Fibroblast of lung (primary cell): Measurements from ENCODE around the gene SAMD8. TPM values are rescaled to one million over a fixed set of nuclear protein-coding genes. Genes with fewer than 3 reads are reported as not detected.

ENCODE experiments used
- DNase-seq, 2 donors: peaks; one replicate each; pipeline versions ENCODE4 v3.0.0 to v3.0.0-alpha.2; 2010; ENCODE audit warnings: low read depth in 2 of 2
- H2AFZ ChIP-seq: 2 replicates; pipeline ENCODE4 v1.5.1; 2012; ENCODE audit warnings: low read length, control low read depth, inconsistent platforms
- H3K27ac ChIP-seq: 2 replicates; pipeline ENCODE4 v1.5.1; 2011; ENCODE audit warnings: low read length, control low read depth; ENCODE audit not compliant: insufficient read depth
- H3K27me3 ChIP-seq: 2 replicates; pipeline ENCODE4 v1.5.1; 2011; ENCODE audit warnings: mild to moderate bottlenecking, low read length; ENCODE audit not compliant: control insufficient read depth, insufficient read depth
- H3K36me3 ChIP-seq: 2 replicates; pipeline ENCODE4 v1.5.1; 2011; ENCODE audit warnings: low read length; ENCODE audit not compliant: control insufficient read depth, insufficient read depth
- H3K4me1 ChIP-seq: 2 replicates; pipeline ENCODE4 v1.5.1; 2011; ENCODE audit warnings: low read length; ENCODE audit not compliant: control insufficient read depth, insufficient read depth; ENCODE audit errors: extremely low read depth
- H3K4me2 ChIP-seq: 2 replicates; pipeline ENCODE4 v1.5.1; 2011; ENCODE audit warnings: low read length, control low read depth; ENCODE audit not compliant: insufficient read depth; ENCODE audit errors: extremely low read depth
- H3K4me3 ChIP-seq, 4 experiments: fragments of 200-600 bp in 1 of 4; sonication (generic) in 1 of 4; replicated peaks in 1 of 4; 2 replicates each; pipeline ENCODE4 v1.5.1; 2011 to 2016; ENCODE audit warnings: low read length in 4 of 4, low read depth in 3 of 4, mild to moderate bottlenecking in 3 of 4, control low read depth in 2 of 4, inconsistent platforms in 1 of 4, mixed read lengths in 1 of 4; ENCODE audit not compliant: insufficient read depth in 1 of 4; ENCODE audit errors: control extremely low read depth in 1 of 4
- H3K79me2 ChIP-seq: 2 replicates; pipeline ENCODE4 v1.5.1; 2012; ENCODE audit warnings: mild to moderate bottlenecking, low read length, inconsistent platforms; ENCODE audit not compliant: control insufficient read depth, insufficient read depth
- H3K9ac ChIP-seq: 2 replicates; pipeline ENCODE4 v1.5.1; 2011; ENCODE audit warnings: mild to moderate bottlenecking, low read length, control low read depth; ENCODE audit not compliant: insufficient read depth
- H3K9me3 ChIP-seq: 2 replicates; pipeline ENCODE4 v1.5.1; 2012; ENCODE audit warnings: low read depth, low read length; ENCODE audit not compliant: control insufficient read depth, insufficient read depth
- H4K20me1 ChIP-seq: 2 replicates; pipeline ENCODE4 v1.5.1; 2011; ENCODE audit warnings: low read length; ENCODE audit not compliant: control insufficient read depth, insufficient read depth; ENCODE audit errors: extremely low read depth
- EZH2 ChIP-seq: IDR thresholded peaks from 2 replicates; pipeline ENCODE4 v1.5.1; 2012; ENCODE audit warnings: low read length, control low read depth, mild to moderate bottlenecking; ENCODE audit errors: missing control alignments
- polyA plus RNA-seq, 2 donors: library from polyadenylated mRNA; depleted of rRNA in 1 of 2; stranded (reverse) in 1 of 2; unstranded in 1 of 2; fragments of >200 nt; gene quantifications; 2 replicates each; pipeline ENCODE4 v1.2.1, GENCODE V29; 2011 to 2012; ENCODE audit warnings: missing spikeins in 1 of 2
- total RNA-seq: library from RNA; depleted of rRNA; stranded (reverse); fragments of >200 nt; gene quantifications from 2 replicates; pipeline ENCODE4 v1.2.1, GENCODE V29; 2014
- TF ChIP-seq, protein P1 (sequence below), 2 donors: IDR thresholded peaks in 1 of 2; conservative IDR thresholded peaks in 1 of 2; 1 replicate in 1 of 2; 2 replicates in 1 of 2; pipeline ENCODE4 v1.5.1; 2011 to 2012; ENCODE audit warnings: low read length in 2 of 2, control low read depth in 1 of 2, inconsistent platforms in 1 of 2, low read depth in 1 of 2, mild to moderate bottlenecking in 1 of 2

The SAMD8 gene
- total and polyA plus RNA-seq, 2 donors (not counting 1 experiment from before 2014, with no cell fraction given): 32.5 to 51.5 TPM

- Histone ChIP-seq H3K4me1 (no peaks in the 10 kb centered on the region), H3K79me2 (no peaks in the 10 kb centered on the region), H3K9me3 (no peaks in the 10 kb centered on the region), H4K20me1 (no peaks in the 10 kb centered on the region), H3K36me3 (no peaks in the 10 kb centered on the region), H3K27me3 (peaks cover 2% of the 10 kb centered on the region), H3K4me2 (no peak overlapping the region), H3K4me3 (no peak overlapping the region), H2AFZ (no peak overlapping the region), H3K9ac (no peak overlapping the region), H3K27ac (no peak overlapping the region)
- DNase-seq: peak in 1 of 2 donors; percentile 40
- TF ChIP-seq, protein P1, sequence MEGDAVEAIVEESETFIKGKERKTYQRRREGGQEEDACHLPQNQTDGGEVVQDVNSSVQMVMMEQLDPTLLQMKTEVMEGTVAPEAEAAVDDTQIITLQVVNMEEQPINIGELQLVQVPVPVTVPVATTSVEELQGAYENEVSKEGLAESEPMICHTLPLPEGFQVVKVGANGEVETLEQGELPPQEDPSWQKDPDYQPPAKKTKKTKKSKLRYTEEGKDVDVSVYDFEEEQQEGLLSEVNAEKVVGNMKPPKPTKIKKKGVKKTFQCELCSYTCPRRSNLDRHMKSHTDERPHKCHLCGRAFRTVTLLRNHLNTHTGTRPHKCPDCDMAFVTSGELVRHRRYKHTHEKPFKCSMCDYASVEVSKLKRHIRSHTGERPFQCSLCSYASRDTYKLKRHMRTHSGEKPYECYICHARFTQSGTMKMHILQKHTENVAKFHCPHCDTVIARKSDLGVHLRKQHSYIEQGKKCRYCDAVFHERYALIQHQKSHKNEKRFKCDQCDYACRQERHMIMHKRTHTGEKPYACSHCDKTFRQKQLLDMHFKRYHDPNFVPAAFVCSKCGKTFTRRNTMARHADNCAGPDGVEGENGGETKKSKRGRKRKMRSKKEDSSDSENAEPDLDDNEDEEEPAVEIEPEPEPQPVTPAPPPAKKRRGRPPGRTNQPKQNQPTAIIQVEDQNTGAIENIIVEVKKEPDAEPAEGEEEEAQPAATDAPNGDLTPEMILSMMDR (conservative IDR thresholded peaks at IDR 0.05 in 1 of 2, IDR thresholded peaks at IDR 0.05 in 1 of 2; ENCODE audit: low read depth in 1 of 2, low read length in 2 of 2): peak; percentile 46 to 56
- TF ChIP-seq EZH2: no peak
These were observed 13.7 kb upstream of the SAMD8 start for GRCh38 chr10:75097666-75098285.

DNA sequence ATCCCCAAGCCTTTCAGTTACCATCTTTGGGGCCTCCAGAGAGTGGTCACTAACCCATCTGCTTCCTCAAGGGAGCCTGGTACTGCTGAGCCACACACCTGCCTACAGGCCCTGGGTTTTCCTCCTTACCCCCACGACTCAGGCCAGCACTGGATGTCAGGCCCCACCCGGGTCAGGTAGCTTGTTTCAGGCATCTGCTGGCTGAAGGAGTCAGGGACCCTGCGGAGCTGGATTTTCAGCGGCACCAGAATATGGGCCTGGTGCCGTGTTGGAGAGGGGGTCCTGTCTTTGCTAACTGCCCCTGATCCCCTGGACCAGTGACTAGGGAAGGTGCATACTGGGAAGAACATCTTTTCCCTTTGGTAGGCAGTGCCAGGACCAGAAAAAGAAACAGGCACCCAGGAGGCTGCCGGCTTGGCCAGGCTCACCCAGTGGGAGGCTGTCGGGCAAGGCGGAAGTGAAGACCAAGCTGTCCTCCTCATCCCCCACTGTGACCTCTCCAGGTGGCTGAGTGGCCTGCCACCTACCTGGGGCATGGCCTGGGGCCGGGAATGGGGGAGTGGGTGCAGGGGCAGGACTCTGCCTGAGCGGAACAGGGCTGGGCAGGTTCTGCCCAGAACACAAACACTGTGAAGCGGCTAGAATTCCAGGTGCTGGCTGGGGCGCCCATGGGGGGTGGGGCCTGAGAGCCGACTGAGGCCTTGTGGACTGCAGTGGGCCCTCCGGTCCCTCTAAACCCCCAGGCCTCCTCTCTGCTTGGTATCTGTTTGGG, 12.4 kb upstream of the SAMD8 start:
- TF ChIP-seq, protein P1 (conservative IDR thresholded peaks at IDR 0.05 in 1 of 2, IDR thresholded peaks at IDR 0.05 in 1 of 2; ENCODE audit: low read depth in 1 of 2, low read length in 2 of 2): no peak
- TF ChIP-seq EZH2: no peak
- Histone ChIP-seq H4K20me1 (no peaks in the 10 kb centered on the region), H3K27ac (no peak overlapping the region), H2AFZ (no peak overlapping the region), H3K79me2 (no peaks in the 10 kb centered on the region), H3K9ac (no peak overlapping the region), H3K27me3 (peaks cover 2% of the 10 kb centered on the region), H3K9me3 (no peaks in the 10 kb centered on the region), H3K4me2 (no peak overlapping the region), H3K4me1 (no peaks in the 10 kb centered on the region), H3K4me3 (no peak overlapping the region), H3K36me3 (no peaks in the 10 kb centered on the region)
- DNase-seq: no peak

DNA sequence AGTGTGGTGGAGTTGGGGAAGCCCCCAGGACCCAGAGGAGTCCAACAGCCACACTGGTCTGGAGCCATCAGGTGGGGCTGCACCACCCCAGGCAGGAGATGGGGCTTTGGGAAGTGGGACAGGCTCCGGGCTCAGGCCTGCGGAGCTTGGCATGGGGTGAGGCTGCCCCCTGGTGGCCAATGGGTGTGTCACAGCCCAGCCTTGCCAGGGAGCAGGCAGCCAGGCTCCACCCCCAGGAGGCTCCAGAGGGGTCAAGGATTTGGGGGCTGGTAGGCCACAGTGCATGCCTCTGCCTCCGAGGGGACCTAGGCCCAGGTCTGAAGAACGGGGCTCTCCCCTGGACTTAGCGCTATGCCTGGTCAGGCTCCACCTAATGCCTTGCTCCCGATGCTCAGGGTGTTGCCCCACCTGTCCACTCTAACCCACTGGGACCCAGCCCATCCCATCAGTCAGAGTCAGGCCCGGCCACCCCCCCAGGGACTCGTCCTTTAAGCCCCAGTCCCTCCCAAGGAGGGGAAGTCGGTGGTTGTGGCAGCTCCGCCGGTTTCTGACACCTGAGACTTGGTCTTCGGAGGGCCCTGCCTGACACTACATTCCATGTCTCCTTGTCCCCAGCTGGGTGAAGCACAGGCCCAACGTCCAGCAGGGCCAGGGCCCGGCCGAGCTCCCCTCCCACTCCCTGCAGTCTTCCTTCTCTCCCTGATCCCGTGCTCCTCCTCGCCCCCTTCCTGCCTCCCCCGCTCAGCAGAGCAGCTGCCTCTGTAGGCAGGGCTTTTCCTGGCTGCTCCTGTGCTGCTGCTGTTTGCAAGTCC, 11.3 kb upstream of the SAMD8 start:
- H3K36me3 ChIP-seq: no peaks in the 10 kb centered on the region
- H3K4me1 ChIP-seq: no peaks in the 10 kb centered on the region
- no peaks in the 10 kb centered on the region for H3K79me2 ChIP-seq
- no peak overlapping the region for H2AFZ ChIP-seq
- H3K9me3 ChIP-seq: no peaks in the 10 kb centered on the region
- H3K4me3 ChIP-seq: no peak overlapping the region
- H3K9ac ChIP-seq: no peak overlapping the region
- peak; percentile 41 to 64 for DNase-seq
- no peaks in the 10 kb centered on the region for H3K27me3 ChIP-seq
- H3K4me2 ChIP-seq: no peak overlapping the region
- no peaks in the 10 kb centered on the region for H4K20me1 ChIP-seq
- TF ChIP-seq, protein P1 (conservative IDR thresholded peaks at IDR 0.05 in 1 of 2, IDR thresholded peaks at IDR 0.05 in 1 of 2; ENCODE audit: low read depth in 1 of 2, low read length in 2 of 2): peak; percentile 82 to 90
- TF ChIP-seq EZH2: no peak
- no peak overlapping the region for H3K27ac ChIP-seq
